HL-60 (cell line): ENCODE results near the gene C11orf91.

Experiments used
- GABPA ChIP-seq: IDR thresholded peaks from 2 replicates; pipeline ENCODE4 v1.6.1; 2012; ENCODE audit warnings: low read depth
- POLR2AphosphoS5 ChIP-seq: IDR thresholded peaks from 2 replicates; pipeline ENCODE4 v1.6.1; 2012; ENCODE audit warnings: low read depth
- TF ChIP-seq, protein P1 (sequence below): IDR thresholded peaks from one replicate; pipeline ENCODE4 v1.5.1; 2011; ENCODE audit warnings: low read length, control low read depth, inconsistent platforms; ENCODE audit not compliant: insufficient read depth
- TF ChIP-seq, protein P2 (sequence below): IDR thresholded peaks from 2 replicates; pipeline ENCODE4 v1.6.1; 2012; ENCODE audit warnings: low read depth; ENCODE audit not compliant: insufficient replicate concordance

DNA sequence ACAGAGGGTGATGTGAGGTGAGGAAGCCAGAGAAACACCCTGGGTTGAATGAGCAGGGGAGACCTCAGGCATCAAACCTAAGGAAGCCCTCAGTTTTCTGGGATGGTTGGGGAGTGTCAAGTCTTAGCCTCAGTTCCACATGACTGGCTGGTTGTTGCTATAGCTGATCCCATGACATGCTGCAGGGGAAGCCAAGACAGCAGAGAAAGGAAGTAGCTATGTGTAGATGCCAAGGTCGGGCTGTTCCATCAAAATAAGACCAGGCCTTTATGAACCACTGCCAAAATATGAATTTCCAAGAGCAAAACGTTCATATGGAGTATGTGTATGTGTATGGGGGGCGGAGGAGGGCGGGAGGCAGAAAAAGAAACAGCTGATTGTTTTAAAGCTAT is 24.0 kb upstream of the C11orf91 start:
- TF ChIP-seq, protein P1, sequence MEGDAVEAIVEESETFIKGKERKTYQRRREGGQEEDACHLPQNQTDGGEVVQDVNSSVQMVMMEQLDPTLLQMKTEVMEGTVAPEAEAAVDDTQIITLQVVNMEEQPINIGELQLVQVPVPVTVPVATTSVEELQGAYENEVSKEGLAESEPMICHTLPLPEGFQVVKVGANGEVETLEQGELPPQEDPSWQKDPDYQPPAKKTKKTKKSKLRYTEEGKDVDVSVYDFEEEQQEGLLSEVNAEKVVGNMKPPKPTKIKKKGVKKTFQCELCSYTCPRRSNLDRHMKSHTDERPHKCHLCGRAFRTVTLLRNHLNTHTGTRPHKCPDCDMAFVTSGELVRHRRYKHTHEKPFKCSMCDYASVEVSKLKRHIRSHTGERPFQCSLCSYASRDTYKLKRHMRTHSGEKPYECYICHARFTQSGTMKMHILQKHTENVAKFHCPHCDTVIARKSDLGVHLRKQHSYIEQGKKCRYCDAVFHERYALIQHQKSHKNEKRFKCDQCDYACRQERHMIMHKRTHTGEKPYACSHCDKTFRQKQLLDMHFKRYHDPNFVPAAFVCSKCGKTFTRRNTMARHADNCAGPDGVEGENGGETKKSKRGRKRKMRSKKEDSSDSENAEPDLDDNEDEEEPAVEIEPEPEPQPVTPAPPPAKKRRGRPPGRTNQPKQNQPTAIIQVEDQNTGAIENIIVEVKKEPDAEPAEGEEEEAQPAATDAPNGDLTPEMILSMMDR = no peak
- TF ChIP-seq POLR2AphosphoS5 (no peak), GABPA (no peak)
- TF ChIP-seq, protein P2, sequence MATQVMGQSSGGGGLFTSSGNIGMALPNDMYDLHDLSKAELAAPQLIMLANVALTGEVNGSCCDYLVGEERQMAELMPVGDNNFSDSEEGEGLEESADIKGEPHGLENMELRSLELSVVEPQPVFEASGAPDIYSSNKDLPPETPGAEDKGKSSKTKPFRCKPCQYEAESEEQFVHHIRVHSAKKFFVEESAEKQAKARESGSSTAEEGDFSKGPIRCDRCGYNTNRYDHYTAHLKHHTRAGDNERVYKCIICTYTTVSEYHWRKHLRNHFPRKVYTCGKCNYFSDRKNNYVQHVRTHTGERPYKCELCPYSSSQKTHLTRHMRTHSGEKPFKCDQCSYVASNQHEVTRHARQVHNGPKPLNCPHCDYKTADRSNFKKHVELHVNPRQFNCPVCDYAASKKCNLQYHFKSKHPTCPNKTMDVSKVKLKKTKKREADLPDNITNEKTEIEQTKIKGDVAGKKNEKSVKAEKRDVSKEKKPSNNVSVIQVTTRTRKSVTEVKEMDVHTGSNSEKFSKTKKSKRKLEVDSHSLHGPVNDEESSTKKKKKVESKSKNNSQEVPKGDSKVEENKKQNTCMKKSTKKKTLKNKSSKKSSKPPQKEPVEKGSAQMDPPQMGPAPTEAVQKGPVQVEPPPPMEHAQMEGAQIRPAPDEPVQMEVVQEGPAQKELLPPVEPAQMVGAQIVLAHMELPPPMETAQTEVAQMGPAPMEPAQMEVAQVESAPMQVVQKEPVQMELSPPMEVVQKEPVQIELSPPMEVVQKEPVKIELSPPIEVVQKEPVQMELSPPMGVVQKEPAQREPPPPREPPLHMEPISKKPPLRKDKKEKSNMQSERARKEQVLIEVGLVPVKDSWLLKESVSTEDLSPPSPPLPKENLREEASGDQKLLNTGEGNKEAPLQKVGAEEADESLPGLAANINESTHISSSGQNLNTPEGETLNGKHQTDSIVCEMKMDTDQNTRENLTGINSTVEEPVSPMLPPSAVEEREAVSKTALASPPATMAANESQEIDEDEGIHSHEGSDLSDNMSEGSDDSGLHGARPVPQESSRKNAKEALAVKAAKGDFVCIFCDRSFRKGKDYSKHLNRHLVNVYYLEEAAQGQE = no peak
